ENCODE results near the gene CCDC142.

CCDC142 gene

GRCh38 chr2:74502720-74503505 is 20.1 kb upstream of the CCDC142 start (continued):
- TF ChIP-seq PATZ1 (CRISPR knock-in tag; IDR thresholded peaks at IDR 0.05; ENCODE audit: borderline replicate concordance) (no peak), ZNF565 (CRISPR knock-in tag; conservative IDR thresholded peaks at IDR 0.05; ENCODE audit: low read depth) (no peak), PPARA (CRISPR knock-in tag; IDR thresholded peaks at IDR 0.05; ENCODE audit: borderline replicate concordance) (no peak)

GRCh38 chr2:74502147-74502719 is 19.4 kb upstream of the CCDC142 start:
- no peak for ATAC-seq
- no peak for TF ChIP-seq OSR1 (CRISPR knock-in tag; IDR thresholded peaks at IDR 0.05)
- no peak for TF ChIP-seq ARNTL (CRISPR knock-in tag; IDR thresholded peaks at IDR 0.05; ENCODE audit: borderline replicate concordance, low read depth)
- TF ChIP-seq ZC3H10 (CRISPR knock-in tag; IDR thresholded peaks at IDR 0.05) = no peak

GRCh38 chr2:74501335-74502071 is 18.7 kb upstream of the CCDC142 start:
- TF ChIP-seq ZNF70 (CRISPR knock-in tag; IDR thresholded peaks at IDR 0.05) = peak; percentile 77
- no peak for TF ChIP-seq ZNF565 (CRISPR knock-in tag; conservative IDR thresholded peaks at IDR 0.05; ENCODE audit: low read depth)
- TF ChIP-seq TSHZ2 (CRISPR knock-in tag; IDR thresholded peaks at IDR 0.05) = no peak
- no peak for TF ChIP-seq SNAI2 (CRISPR knock-in tag; IDR thresholded peaks at IDR 0.05)
- no peak for TF ChIP-seq GLIS3 (CRISPR knock-in tag; IDR thresholded peaks at IDR 0.05)
- ATAC-seq = no peak

- TF ChIP-seq TCF4 (CRISPR knock-in tag; IDR thresholded peaks at IDR 0.05; ENCODE audit: borderline replicate concordance) (no peak), ZNF565 (CRISPR knock-in tag; conservative IDR thresholded peaks at IDR 0.05; ENCODE audit: low read depth) (no peak), SNAI2 (CRISPR knock-in tag; IDR thresholded peaks at IDR 0.05) (no peak), ZFP30 (CRISPR knock-in tag; IDR thresholded peaks at IDR 0.05) (no peak), TSHZ2 (CRISPR knock-in tag; IDR thresholded peaks at IDR 0.05) (no peak)
- no peak for ATAC-seq
These were observed 17.8 kb upstream of the CCDC142 start for GRCh38 chr2:74500578-74500946.

- ATAC-seq = no peak
- no peak for TF ChIP-seq SNAI2 (CRISPR knock-in tag; IDR thresholded peaks at IDR 0.05)
- no peak for TF ChIP-seq RARB (CRISPR knock-in tag; IDR thresholded peaks at IDR 0.05)
- no peak for TF ChIP-seq TSHZ2 (CRISPR knock-in tag; IDR thresholded peaks at IDR 0.05)
- TF ChIP-seq ESRRG (CRISPR knock-in tag; IDR thresholded peaks at IDR 0.05) = no peak
- TF ChIP-seq ZFP30 (CRISPR knock-in tag; IDR thresholded peaks at IDR 0.05) = no peak
- no peak for TF ChIP-seq CSDC2 (CRISPR knock-in tag; IDR thresholded peaks at IDR 0.05)
- TF ChIP-seq CREB5 (CRISPR knock-in tag; IDR thresholded peaks at IDR 0.05; ENCODE audit: low read depth) = no peak
- TF ChIP-seq CSRNP3 (CRISPR knock-in tag; IDR thresholded peaks at IDR 0.05) = no peak
- no peak for TF ChIP-seq BACH2 (CRISPR knock-in tag; IDR thresholded peaks at IDR 0.05; ENCODE audit: borderline replicate concordance)
These were observed 17.3 kb upstream of the CCDC142 start for GRCh38 chr2:74499940-74500577.
